ENCODE data around the gene PTPRA. TPM values are rescaled to one million over a fixed set of nuclear protein-coding genes. Genes with fewer than 3 reads are reported as not detected.

Gene PTPRA
- total and polyA plus RNA-seq, 9 of the 15 experiments (the other 6 are each of a cell fraction or from before 2014, with no cell fraction given) = 3.4 to 80.5 (median 28.0) TPM

DNA sequence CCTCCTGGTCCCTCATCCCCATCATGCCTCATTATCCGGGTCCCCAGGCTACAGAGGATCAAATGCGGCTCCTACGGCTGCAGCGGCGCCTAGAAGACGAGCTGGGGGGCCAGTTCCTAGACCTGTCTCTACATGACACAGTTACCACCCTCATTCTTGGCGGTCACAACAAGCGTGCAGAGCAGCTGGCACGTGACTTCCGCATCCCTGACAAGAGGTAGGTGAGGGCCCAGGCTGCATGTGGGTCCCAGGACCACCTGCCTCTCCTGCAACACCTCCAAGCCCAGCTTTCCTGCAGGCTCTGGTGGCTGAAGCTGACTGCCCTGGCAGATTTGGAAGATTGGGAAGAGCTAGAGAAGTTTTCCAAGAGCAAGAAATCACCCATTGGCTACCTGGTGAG lies 8.2 kb upstream of the PTPRA start (continued):
- TF ChIP-seq MGA (IDR thresholded peaks at IDR 0.05) (no peak), EGR1 (conservative IDR thresholded peaks at IDR 0.05) (no peak)
- TF ChIP-seq, protein P1, sequence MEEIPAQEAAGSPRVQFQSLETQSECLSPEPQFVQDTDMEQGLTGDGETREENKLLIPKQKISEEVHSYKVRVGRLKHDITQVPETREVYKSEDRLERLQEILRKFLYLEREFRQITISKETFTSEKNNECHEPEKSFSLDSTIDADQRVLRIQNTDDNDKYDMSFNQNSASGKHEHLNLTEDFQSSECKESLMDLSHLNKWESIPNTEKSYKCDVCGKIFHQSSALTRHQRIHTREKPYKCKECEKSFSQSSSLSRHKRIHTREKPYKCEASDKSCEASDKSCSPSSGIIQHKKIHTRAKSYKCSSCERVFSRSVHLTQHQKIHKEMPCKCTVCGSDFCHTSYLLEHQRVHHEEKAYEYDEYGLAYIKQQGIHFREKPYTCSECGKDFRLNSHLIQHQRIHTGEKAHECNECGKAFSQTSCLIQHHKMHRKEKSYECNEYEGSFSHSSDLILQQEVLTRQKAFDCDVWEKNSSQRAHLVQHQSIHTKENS (CRISPR knock-in tag; IDR thresholded peaks at IDR 0.05) = no peak
- TF ChIP-seq, protein P2, sequence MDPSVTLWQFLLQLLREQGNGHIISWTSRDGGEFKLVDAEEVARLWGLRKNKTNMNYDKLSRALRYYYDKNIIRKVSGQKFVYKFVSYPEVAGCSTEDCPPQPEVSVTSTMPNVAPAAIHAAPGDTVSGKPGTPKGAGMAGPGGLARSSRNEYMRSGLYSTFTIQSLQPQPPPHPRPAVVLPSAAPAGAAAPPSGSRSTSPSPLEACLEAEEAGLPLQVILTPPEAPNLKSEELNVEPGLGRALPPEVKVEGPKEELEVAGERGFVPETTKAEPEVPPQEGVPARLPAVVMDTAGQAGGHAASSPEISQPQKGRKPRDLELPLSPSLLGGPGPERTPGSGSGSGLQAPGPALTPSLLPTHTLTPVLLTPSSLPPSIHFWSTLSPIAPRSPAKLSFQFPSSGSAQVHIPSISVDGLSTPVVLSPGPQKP (CRISPR knock-in tag; IDR thresholded peaks at IDR 0.05) = no peak

Measured in K562 (cell line).